ENCODE measurements around the gene CBX8.

Gene CBX8

DNA sequence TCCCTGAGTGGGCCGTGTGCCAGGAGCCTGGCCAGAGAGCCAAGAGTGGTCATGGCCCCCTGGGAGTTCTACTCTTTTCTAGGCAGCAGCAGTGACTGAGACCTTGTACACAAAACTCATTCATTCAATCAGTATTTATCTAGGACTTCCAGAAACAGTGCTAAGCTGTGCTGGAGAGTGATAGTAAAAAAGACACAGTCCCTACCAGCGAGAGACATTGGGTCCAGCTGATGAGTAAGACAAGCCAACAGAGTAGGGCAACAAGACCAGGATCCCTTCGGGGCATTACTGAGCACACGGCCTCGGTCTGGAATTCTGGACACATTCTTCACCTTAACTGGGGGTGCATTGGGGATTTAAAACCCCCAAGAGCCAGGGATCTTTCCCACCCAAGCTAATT, 22.2 kb upstream of the CBX8 start:
- no peak for DNase-seq

- no peak for DNase-seq
These were observed 21.3 kb upstream of the CBX8 start for GRCh38 chr17:79818026-79818758.

GRCh38 chr17:79815836-79816461, 19.1 kb upstream of the CBX8 start:
- DNase-seq = no peak

DNA sequence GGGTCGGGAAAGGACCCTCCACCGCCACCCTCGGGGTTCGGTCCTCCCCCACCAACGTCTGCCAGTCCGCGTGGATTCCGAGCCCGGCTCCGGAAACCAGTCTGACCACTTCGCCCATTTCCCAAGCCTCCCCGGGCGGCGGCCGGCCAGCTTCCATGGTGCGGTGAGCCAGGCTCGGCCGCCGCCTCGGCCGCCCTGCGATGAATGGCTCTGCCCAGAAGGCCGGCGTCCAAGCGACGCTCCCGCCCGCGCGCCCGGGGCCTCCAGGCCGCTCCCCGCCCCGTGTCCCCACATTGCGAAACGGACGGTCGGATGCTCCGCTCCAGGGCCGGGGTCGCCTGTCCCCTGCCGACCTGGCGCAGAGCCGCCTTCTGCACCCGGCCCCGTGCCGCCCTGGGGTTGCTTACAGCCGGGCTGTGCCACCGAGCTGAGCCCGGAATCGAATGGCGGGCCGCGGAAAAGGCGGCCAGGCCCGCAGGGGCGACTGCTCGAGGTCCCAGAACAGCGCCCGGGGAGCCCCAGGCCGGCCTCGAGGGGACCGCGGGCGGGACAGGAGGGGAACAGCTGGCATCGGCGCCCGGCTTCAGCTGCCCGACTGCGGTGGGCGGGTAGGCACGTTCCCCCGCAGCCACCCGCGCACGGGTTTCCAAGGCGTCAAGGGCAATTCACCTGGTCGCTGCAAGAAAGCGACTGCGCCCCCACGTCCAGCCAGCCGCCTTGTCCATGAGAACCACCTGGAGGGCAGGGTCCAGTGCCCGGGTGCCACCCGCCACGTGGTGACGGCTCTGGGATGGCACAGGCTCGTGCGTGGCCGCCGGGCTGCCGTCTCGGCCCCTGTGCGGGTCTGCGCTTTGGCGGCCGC, 18.3 kb upstream of the CBX8 start:
- peak; percentile 25 for DNase-seq

GRCh38 chr17:79814127-79814973, 17.5 kb upstream of the CBX8 start:
- DNase-seq = peak; percentile 19

DNA sequence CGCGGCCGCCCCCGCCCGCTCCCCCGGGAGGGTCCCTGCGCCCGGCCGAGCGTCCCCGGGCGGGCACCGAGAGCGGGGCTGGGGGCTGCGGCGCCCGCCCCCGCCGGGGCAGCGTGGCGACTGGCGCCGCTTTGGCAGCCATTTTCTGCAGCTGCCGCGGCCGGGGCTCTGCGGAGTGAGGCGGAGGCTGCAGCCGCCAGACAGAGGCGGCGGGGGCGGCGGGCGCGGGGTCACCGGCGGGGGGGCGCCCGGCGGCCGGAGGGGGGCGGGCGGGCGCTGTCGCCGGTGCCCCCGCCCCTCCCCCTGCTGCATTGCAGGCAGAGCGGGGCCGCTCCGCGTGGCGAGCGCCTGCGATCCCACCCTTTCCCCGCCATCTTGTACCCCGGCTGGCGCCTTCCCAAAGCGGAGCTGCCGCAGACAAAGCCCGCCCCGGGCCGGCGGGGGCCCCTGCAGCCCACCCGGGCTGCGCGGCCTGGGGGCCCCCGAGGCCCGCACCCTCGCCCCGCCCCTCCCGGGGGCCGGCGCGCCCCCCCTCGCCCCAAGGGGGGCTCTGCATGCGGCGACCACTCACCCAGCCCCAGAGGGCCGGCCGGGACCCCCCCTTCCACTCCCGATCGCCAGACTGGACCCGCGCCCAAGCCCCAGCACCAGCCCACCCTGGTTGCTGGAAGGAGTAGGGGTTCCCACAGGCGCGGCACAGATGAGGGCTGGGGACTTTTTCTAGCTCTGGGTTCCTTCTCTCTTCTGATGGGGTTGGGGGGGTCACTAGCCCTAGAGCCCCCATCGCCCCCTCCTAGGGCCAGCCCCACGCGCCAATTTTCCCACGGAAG, 16.6 kb upstream of the CBX8 start:
- DNase-seq = peak; percentile 32

- DNase-seq = peak; percentile 17
These were observed 15.7 kb upstream of the CBX8 start for GRCh38 chr17:79812353-79813258.

DNA sequence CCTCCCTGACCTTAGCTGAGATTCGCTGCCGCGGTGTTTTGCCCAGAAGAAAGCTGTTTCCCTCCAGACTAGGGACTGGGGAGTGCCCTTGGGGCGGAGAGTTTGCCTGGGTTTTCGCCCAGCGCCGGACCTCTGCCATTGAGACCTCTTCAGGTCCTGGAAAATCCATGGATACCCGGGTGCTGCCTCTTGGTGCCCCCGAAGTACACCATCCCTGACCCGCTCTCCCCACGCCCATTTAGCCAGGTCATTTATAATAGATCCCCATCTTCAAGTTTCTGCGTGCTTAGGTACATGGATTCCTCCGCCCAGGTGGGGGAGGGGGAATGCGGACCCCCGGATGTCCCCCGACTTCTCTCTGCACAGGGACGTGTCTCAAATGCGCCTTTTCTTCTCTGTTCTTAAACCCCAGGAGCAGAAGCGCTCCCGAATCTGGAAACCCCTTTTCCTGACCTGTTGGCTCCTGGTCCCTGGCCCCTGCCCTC, 15.0 kb upstream of the CBX8 start:
- no peak for DNase-seq

GRCh38 chr17:79811011-79811867, 14.4 kb upstream of the CBX8 start:
- DNase-seq = peak; percentile 33

DNA sequence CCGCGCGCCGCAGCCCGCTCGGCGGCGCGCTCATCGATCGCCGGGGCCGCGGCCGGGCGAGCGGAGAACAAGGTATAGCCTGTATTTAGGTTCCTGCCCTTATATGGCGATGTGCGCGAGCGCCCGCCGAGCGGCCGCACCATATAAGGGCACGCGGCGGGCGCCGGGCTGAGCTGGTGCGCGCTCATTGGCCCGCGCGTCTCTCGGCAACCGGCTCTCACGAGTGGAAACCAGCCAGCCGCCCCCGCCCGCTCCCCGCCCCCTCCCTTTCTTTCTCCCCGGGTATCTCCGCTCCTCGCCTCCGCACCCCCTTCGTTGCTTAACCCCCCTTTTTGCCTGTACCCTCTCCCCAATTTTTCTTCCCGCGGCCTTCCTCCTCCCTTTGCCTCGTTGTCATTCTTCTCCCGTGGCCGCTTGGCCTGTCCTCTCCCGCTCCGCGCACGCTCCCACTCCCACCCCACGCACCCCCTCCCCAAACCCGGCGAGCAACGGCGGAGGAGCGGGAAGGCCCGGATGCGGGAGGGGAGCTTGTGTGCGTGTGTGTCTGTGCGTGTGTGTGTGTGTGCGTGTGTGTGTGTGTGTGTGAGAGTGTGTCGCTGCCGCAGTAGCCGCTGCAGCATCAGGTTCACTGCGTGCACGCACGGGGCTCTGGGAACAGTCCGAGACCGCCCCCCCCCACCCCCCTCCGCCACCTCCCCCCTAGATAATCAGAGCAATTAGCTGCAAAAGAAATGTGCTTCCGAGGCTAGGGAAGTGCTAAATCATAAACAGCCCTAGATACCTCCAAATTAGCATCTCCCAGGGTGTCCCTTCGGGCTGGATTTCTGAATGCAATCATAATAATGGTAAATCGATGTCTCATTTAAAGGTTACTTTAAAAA, 13.5 kb upstream of the CBX8 start:
- peak; percentile 82 for DNase-seq

- no peak for DNase-seq
These were observed 12.8 kb upstream of the CBX8 start for GRCh38 chr17:79809530-79810129.

- DNase-seq = no peak
These were observed 12.1 kb upstream of the CBX8 start for GRCh38 chr17:79808763-79809529.

DNA sequence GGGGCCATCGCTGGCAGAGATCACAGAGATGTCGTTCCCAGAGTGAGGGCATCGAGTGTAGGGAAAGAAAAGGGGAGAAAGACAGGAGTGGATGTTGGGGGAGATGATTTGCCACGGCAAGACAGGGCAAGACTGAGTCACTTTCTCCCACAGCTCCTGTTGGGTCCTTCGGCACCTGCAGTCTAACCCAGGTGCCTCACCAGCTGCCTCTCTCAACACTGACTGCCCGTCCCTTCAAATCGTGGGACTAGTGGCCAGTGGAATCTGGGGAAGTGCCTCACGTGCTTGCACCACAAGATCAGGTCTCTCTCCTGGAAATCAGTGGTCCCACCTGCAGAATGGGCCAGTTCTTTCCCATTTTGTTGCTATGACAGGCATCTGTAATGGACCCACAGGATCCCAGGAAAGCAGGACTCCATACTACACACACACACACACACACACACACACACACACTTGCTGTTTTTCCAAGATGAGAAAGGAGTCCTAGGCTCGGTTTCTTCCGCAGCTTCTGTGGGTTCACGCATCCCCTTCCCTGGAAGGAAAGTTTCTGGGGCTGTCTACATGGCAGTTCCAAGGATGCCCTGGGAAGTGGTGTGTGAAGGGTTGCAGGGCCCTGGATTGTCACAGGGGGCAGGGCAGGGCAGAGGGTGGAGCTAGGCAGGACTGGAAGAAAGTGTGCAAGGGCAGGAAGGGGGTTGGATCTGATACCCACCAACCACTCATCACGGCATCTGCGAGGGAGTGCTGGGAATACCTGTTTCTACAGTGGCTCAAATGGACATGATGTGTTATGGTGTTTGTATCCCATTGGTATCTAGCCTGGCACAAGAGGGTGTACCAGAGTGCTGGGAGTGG, 10.2 kb upstream of the CBX8 start:
- DNase-seq = no peak

DNA sequence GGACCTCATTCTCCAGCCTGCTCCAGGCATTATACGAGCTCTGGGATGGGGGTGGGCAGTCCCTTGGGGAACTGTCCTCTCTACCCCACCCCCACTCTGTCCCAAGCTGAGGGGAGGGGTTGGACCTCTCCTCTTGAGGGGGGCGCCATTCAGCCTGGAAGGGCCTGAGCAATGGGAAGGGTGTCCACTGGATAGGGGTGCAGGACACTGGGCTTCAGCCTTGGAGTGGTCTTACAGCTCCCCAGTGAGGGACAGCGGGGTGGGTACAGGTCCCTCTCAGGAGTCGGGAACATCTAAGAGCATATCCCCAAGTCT, 9.5 kb upstream of the CBX8 start:
- DNase-seq = no peak

- DNase-seq = peak; percentile 23
These were observed 8.2 kb upstream of the CBX8 start for GRCh38 chr17:79804856-79805696.

Measured in activated CD8-positive, alpha-beta memory T cell treated with anti-CD3 and anti-CD28 coated beads, Interleukin-2, amount 50 U/mL, for 4 hours (primary cell).